DND-41 (cell line): ENCODE data around the gene ANKRD13B.
A peak's percentile ranks its signal among the peaks of the same experiment; 100 is the strongest.

Experiments
- ATAC-seq: fragments of 200-7000 bp; cut with Tn5 transposase; 3 replicates; pipeline ENCODE4 v1.9.1; 2021; ENCODE audit warnings: low read depth; ENCODE audit not compliant: insufficient read depth
- DNase-seq: peaks from one replicate; pipeline ENCODE4 v3.0.0-alpha.2; 2020
- H2AFZ ChIP-seq: 2 replicates; pipeline ENCODE4 v1.6.0; 2012; ENCODE audit warnings: low read depth, low read length
- H3K27ac ChIP-seq: 2 replicates; pipeline ENCODE4 v1.5.1; 2012; ENCODE audit warnings: low read length, inconsistent platforms
- H3K27me3 ChIP-seq: fragments of 200-600 bp; sonication (generic); 2 replicates; pipeline ENCODE4 v1.6.0; 2012; ENCODE audit warnings: low read length, mild to moderate bottlenecking, inconsistent platforms; ENCODE audit not compliant: insufficient read depth, poor library complexity
- H3K36me3 ChIP-seq: 2 replicates; pipeline ENCODE4 v1.5.1; 2012; ENCODE audit warnings: low read length, inconsistent platforms; ENCODE audit not compliant: insufficient read depth
- H3K4me1 ChIP-seq: 2 replicates; pipeline ENCODE4 v1.5.1; 2012; ENCODE audit warnings: mild to moderate bottlenecking, low read length; ENCODE audit not compliant: insufficient read depth
- H3K4me2 ChIP-seq: 2 replicates; pipeline ENCODE4 v1.6.0; 2012; ENCODE audit warnings: mild to moderate bottlenecking, moderate library complexity, low read length, inconsistent platforms; ENCODE audit not compliant: insufficient read depth
- H3K4me3 ChIP-seq, 2 experiments: fragments of 200-600 bp in 1 of 2; shearing (Covaris generic) in 1 of 2; 2 replicates each; pipeline ENCODE4 v1.5.1; 2012 to 2016; ENCODE audit warnings: inconsistent platforms in 2 of 2, low read length in 2 of 2, mild to moderate bottlenecking in 2 of 2, low read depth in 1 of 2, moderate library complexity in 1 of 2
- H3K79me2 ChIP-seq: 2 replicates; pipeline ENCODE4 v1.6.0; 2012; ENCODE audit warnings: low read length, inconsistent platforms; ENCODE audit not compliant: insufficient read depth
- H3K9ac ChIP-seq: 2 replicates; pipeline ENCODE4 v1.6.0; 2012; ENCODE audit warnings: low read depth, mild to moderate bottlenecking, inconsistent platforms, low read length, moderate library complexity
- H3K9me3 ChIP-seq: 2 replicates; pipeline ENCODE4 v1.5.1; 2012; ENCODE audit warnings: low read length, moderate library complexity, mild to moderate bottlenecking, inconsistent platforms; ENCODE audit not compliant: insufficient read depth, severe bottlenecking
- H4K20me1 ChIP-seq: 2 replicates; pipeline ENCODE4 v1.6.0; 2012; ENCODE audit warnings: low read length; ENCODE audit not compliant: insufficient read depth
- CTCF ChIP-seq: IDR thresholded peaks from 2 replicates; pipeline ENCODE4 v1.5.1; 2012; ENCODE audit warnings: borderline replicate concordance, low read length, moderate library complexity, mild to moderate bottlenecking; ENCODE audit not compliant: poor library complexity, severe bottlenecking; ENCODE audit errors: extremely low read depth
- EZH2 ChIP-seq: IDR thresholded peaks from 3 replicates; pipeline ENCODE4 v1.6.1; 2012; ENCODE audit warnings: borderline replicate concordance, low read depth, mild to moderate bottlenecking, moderate library complexity, low read length, inconsistent platforms; ENCODE audit not compliant: severe bottlenecking

Gene ANKRD13B

GRCh38 chr17:29595107-29595942 is 2.4 kb downstream of the ANKRD13B start:
- peaks cover 37% of the 10 kb centered on the region for H4K20me1 ChIP-seq
- no peak overlapping the region for H3K9ac ChIP-seq
- H3K4me2 ChIP-seq = 0 out of 2 replicates have a peak overlapping the region, but pooled peaks have one; percentile 98
- H3K4me1 ChIP-seq = peaks cover 43% of the 10 kb centered on the region
- no peak overlapping the region for H2AFZ ChIP-seq
- no peaks in the 10 kb centered on the region for H3K36me3 ChIP-seq
- no peak overlapping the region for H3K4me3 ChIP-seq
- H3K27ac ChIP-seq = no peak overlapping the region
- DNase-seq = no peak
- H3K79me2 ChIP-seq = peaks cover 10% of the 10 kb centered on the region
- peaks cover 6% of the 10 kb centered on the region for H3K27me3 ChIP-seq
- H3K9me3 ChIP-seq = no peaks in the 10 kb centered on the region
- no peak for TF ChIP-seq CTCF
- TF ChIP-seq EZH2 = no peak
- ATAC-seq = no peak

- TF ChIP-seq CTCF = no peak
- no peak for TF ChIP-seq EZH2
- no peak overlapping the region for H3K9ac ChIP-seq
- H3K27ac ChIP-seq = no peak overlapping the region
- peaks cover 6% of the 10 kb centered on the region for H3K27me3 ChIP-seq
- peaks cover 8% of the 10 kb centered on the region; the same call in 1 of the 2 replicates for H3K79me2 ChIP-seq
- no peak overlapping the region for H3K4me2 ChIP-seq
- H4K20me1 ChIP-seq = peaks cover 37% of the 10 kb centered on the region
- ATAC-seq (no peak), DNase-seq (no peak)
- H3K9me3 ChIP-seq = no peaks in the 10 kb centered on the region
- H3K4me1 ChIP-seq = peaks cover 35% of the 10 kb centered on the region
- no peaks in the 10 kb centered on the region for H3K36me3 ChIP-seq
- no peak overlapping the region for H3K4me3 ChIP-seq
- no peak overlapping the region for H2AFZ ChIP-seq
Measured at GRCh38 chr17:29595943-29596774, 3.2 kb downstream of the ANKRD13B start.

GRCh38 chr17:29596811-29597210 is 3.9 kb downstream of the ANKRD13B start:
- Histone ChIP-seq H3K27ac (no peak overlapping the region), H3K4me3 (no peak overlapping the region), H3K4me1 (peaks cover 28% of the 10 kb centered on the region), H3K27me3 (peaks cover 6% of the 10 kb centered on the region), H2AFZ (no peak overlapping the region), H3K79me2 (peaks cover 8% of the 10 kb centered on the region; the same call in 1 of the 2 replicates), H3K9ac (no peak overlapping the region), H3K9me3 (no peaks in the 10 kb centered on the region), H3K36me3 (no peaks in the 10 kb centered on the region), H3K4me2 (no peak overlapping the region), H4K20me1 (peaks cover 37% of the 10 kb centered on the region)
- TF ChIP-seq CTCF = no peak
- TF ChIP-seq EZH2 = no peak
- ATAC-seq (no peak), DNase-seq (no peak)
